ENCODE measurements around the gene ZBTB25.
"Not testable (repeated sequence)": the region's sequence is repeated elsewhere in the genome, so short reads cannot be mapped to it uniquely, and the experiment has no call there.

ZBTB25 gene

GRCh38 chr14:64522591-64523355 lies 19.1 kb upstream of the ZBTB25 start:
- no peak for TF ChIP-seq CTCF (IDR thresholded peaks at IDR 0.05; ENCODE audit: extremely low read depth, missing control alignments)
- DNase-seq (ENCODE audit: low spot score): no peak

GRCh38 chr14:64520699-64521098 lies 17.1 kb upstream of the ZBTB25 start:
- no peak for DNase-seq (ENCODE audit: low spot score)
- no peak for TF ChIP-seq CTCF (IDR thresholded peaks at IDR 0.05; ENCODE audit: extremely low read depth, missing control alignments)

- DNase-seq (ENCODE audit: low spot score): no peak
- no peak for TF ChIP-seq CTCF (IDR thresholded peaks at IDR 0.05; ENCODE audit: extremely low read depth, missing control alignments)
Observed at GRCh38 chr14:64518229-64518628, 14.6 kb upstream of the ZBTB25 start.

GRCh38 chr14:64517667-64518066 lies 14.0 kb upstream of the ZBTB25 start:
- DNase-seq (ENCODE audit: low spot score): not testable (repeated sequence)

- DNase-seq (ENCODE audit: low spot score): no peak
- TF ChIP-seq CTCF (IDR thresholded peaks at IDR 0.05; ENCODE audit: extremely low read depth, missing control alignments): no peak
Observed at GRCh38 chr14:64516969-64517368, 13.3 kb upstream of the ZBTB25 start.

GRCh38 chr14:64515053-64515452 lies 11.4 kb upstream of the ZBTB25 start:
- TF ChIP-seq CTCF (IDR thresholded peaks at IDR 0.05; ENCODE audit: extremely low read depth, missing control alignments): no peak
- no peak for DNase-seq (ENCODE audit: low spot score)

- TF ChIP-seq CTCF (IDR thresholded peaks at IDR 0.05; ENCODE audit: extremely low read depth, missing control alignments): no peak
- no peak for DNase-seq (ENCODE audit: low spot score)
Observed at GRCh38 chr14:64513271-64513670, 9.6 kb upstream of the ZBTB25 start.
